Activated CD8-positive, alpha-beta memory T cell treated with anti-CD3 and anti-CD28 coated beads, Interleukin-2, amount 50 U/mL, for 24 hours (primary cell): ENCODE data around the gene SLAIN2.

Experiments used
- DNase-seq: peaks from one replicate; pipeline ENCODE4 v3.0.0-alpha.2; 2020; ENCODE audit errors: extremely low read depth

Gene SLAIN2

GRCh38 chr4:48369771-48370170 lies 28.4 kb downstream of the SLAIN2 start:
- no peak for DNase-seq

GRCh38 chr4:48370260-48371134 lies 29.2 kb downstream of the SLAIN2 start:
- DNase-seq, result no peak

- no peak for DNase-seq
Observed at GRCh38 chr4:48372272-48372671, 30.9 kb downstream of the SLAIN2 start.

GRCh38 chr4:48375651-48376304 lies 34.4 kb downstream of the SLAIN2 start:
- DNase-seq, result no peak

- DNase-seq, result no peak
Observed at GRCh38 chr4:48379587-48380180, 38.4 kb downstream of the SLAIN2 start.

- no peak for DNase-seq
Observed at GRCh38 chr4:48380583-48381167, 39.3 kb downstream of the SLAIN2 start.

- no peak for DNase-seq
Observed at GRCh38 chr4:48388525-48389154, 47.3 kb downstream of the SLAIN2 start.

GRCh38 chr4:48396043-48396442 lies 54.7 kb downstream of the SLAIN2 start:
- no peak for DNase-seq

GRCh38 chr4:48400416-48400815 lies 59.1 kb downstream of the SLAIN2 start:
- no peak for DNase-seq

- DNase-seq, result no peak
Observed at GRCh38 chr4:48403358-48403757, 62.0 kb downstream of the SLAIN2 start.

- DNase-seq, result no peak
Observed at GRCh38 chr4:48403779-48404178, 62.5 kb downstream of the SLAIN2 start.

- DNase-seq, result no peak
Observed at GRCh38 chr4:48405924-48406323, 64.6 kb downstream of the SLAIN2 start.

- no peak for DNase-seq
Observed at GRCh38 chr4:48409203-48409602, 67.9 kb downstream of the SLAIN2 start.

GRCh38 chr4:48410812-48411211 lies 69.5 kb downstream of the SLAIN2 start:
- DNase-seq, result no peak

- DNase-seq, result no peak
Observed at GRCh38 chr4:48420144-48420543, 78.8 kb downstream of the SLAIN2 start.

- DNase-seq, result no peak
Observed at GRCh38 chr4:48421101-48421500, 79.8 kb downstream of the SLAIN2 start.

GRCh38 chr4:48428926-48429325 lies 87.6 kb downstream of the SLAIN2 start:
- DNase-seq, result no peak

- DNase-seq, result no peak
Observed at GRCh38 chr4:48429709-48430474, 88.6 kb downstream of the SLAIN2 start.

- no peak for DNase-seq
Observed at GRCh38 chr4:48431401-48431800, 90.1 kb downstream of the SLAIN2 start.

GRCh38 chr4:48432017-48432416 lies 90.7 kb downstream of the SLAIN2 start:
- no peak for DNase-seq

- DNase-seq, result no peak
Observed at GRCh38 chr4:48436318-48436717, 95.0 kb downstream of the SLAIN2 start.
